Gastrocnemius medialis (tissue), 4 donors: ENCODE data around the gene WDFY4. TPM values are rescaled to one million over a fixed set of nuclear protein-coding genes. Genes with fewer than 3 reads are reported as not detected.

Experiments
- ATAC-seq, 2 donors: fragments of 150-250 bp; one replicate each; pipeline ENCODE4 v1.9.1; 2016
- DNase-seq, 2 donors: peaks; one replicate each; pipeline ENCODE4 v3.0.0-alpha.2; 2019
- H3K27ac ChIP-seq, 4 donors: fragments of 200-600 bp; sonication (generic); 1 replicate in 1 of 4; 2 replicates in 3 of 4; pipeline ENCODE4 v1.5.1; 2016 to 2018; ENCODE audit warnings: mild to moderate bottlenecking in 2 of 4, moderate library complexity in 1 of 4
- H3K27me3 ChIP-seq, 3 donors: fragments of 200-600 bp; sonication (generic) in 2 of 3; 1 replicate in 1 of 3; 2 replicates in 2 of 3; pipeline versions ENCODE4 v1.5.1 to v1.6.0; 2016 to 2019; ENCODE audit warnings: mild to moderate bottlenecking in 1 of 3, moderate library complexity in 1 of 3
- H3K36me3 ChIP-seq, 2 donors: fragments of 200-600 bp; sonication (generic) in 1 of 2; one replicate each; pipeline ENCODE4 v1.5.1; 2017 to 2018
- H3K4me1 ChIP-seq, 2 donors: fragments of 200-600 bp; sonication (generic) in 1 of 2; one replicate each; pipeline ENCODE4 v1.5.1; 2016 to 2017; ENCODE audit warnings: mild to moderate bottlenecking in 2 of 2
- H3K4me3 ChIP-seq, 4 donors: fragments of 200-600 bp; sonication (generic) in 3 of 4; 1 replicate in 1 of 4; 2 replicates in 3 of 4; pipeline ENCODE4 v1.5.1; 2016 to 2019; ENCODE audit warnings: mild to moderate bottlenecking in 2 of 4
- H3K9me3 ChIP-seq, 3 donors: fragments of 200-600 bp; sonication (generic) in 2 of 3; 1 replicate in 1 of 3; 2 replicates in 2 of 3; pipeline ENCODE4 v1.5.1; 2016 to 2019
- POLR2A ChIP-seq, 2 donors: fragments of 450-650 bp; IDR thresholded peaks; one replicate each; pipeline ENCODE4 v1.6.1; 2017; ENCODE audit warnings: antibody characterized with exemption in 2 of 2, mild to moderate bottlenecking in 2 of 2, moderate library complexity in 2 of 2
- in situ Hi-C, 4 donors: fragments of 200-750 bp; cut with MboI; loops; one replicate each; pipeline versions ENCODE4 v1.15.0 to v1.8.0; 2017; ENCODE audit warnings: low sequenced_read_pairs in 4 of 4
- intact Hi-C: fragments of 100-400 bp; cut with DNase I; formaldehyde crosslinking; loops from one replicate; pipeline ENCODE4 v1.15.1; 2023; ENCODE audit warnings: low total_unique reads
- total RNA-seq, 4 donors: library from RNA; depleted of rRNA; stranded (reverse); fragments of >200 nt; gene quantifications; one replicate each; pipeline versions ENCODE4 v1.1.0 to v1.2.3, GENCODE V29; 2016
- TF ChIP-seq, protein P1 (sequence below), 5 experiments: fragments of 450-650 bp in 3 of 5; fragments of 200-600 bp in 2 of 5; sonication (generic) in 2 of 5; IDR thresholded peaks in 4 of 5; conservative IDR thresholded peaks in 1 of 5; 1 replicate in 4 of 5; 2 replicates in 1 of 5; pipeline ENCODE4 v1.5.1; 2016 to 2019; ENCODE audit warnings: antibody characterized with exemption in 5 of 5, mild to moderate bottlenecking in 3 of 5, moderate library complexity in 3 of 5

Gene WDFY4
- total RNA-seq, 4 donors from 2014 or later = 0.29 to 0.94 (median 0.59) TPM

DNA sequence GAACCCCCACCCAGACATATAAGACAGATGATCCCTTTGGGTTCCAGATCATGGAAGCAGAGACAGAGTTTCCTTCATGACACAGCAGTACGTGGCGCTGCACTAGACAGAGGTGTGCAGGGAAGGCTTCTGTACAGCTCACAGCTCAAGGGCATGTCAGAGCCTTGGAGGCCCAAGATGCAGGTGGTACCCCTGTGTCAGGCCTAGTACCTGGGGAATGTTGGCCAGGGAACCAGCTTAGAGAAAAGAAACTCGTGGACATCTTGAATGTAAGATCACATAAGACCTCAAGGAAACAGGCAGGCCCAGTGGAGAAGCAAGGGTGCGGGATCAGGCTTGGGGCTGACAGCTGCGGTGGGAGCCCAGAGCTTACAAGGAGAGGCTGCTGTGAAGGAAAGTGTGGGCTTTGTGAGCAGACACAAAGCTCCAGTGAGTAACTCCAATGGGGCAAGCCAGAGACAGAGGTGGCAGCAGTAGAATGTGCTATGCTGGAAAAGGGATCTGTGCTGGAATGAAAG lies 91.4 kb downstream of the WDFY4 start:
- TF ChIP-seq, protein P1, sequence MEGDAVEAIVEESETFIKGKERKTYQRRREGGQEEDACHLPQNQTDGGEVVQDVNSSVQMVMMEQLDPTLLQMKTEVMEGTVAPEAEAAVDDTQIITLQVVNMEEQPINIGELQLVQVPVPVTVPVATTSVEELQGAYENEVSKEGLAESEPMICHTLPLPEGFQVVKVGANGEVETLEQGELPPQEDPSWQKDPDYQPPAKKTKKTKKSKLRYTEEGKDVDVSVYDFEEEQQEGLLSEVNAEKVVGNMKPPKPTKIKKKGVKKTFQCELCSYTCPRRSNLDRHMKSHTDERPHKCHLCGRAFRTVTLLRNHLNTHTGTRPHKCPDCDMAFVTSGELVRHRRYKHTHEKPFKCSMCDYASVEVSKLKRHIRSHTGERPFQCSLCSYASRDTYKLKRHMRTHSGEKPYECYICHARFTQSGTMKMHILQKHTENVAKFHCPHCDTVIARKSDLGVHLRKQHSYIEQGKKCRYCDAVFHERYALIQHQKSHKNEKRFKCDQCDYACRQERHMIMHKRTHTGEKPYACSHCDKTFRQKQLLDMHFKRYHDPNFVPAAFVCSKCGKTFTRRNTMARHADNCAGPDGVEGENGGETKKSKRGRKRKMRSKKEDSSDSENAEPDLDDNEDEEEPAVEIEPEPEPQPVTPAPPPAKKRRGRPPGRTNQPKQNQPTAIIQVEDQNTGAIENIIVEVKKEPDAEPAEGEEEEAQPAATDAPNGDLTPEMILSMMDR (IDR thresholded peaks at IDR 0.05 in 4 of 5, conservative IDR thresholded peaks at IDR 0.05 in 1 of 5) = no peak
- no peak for TF ChIP-seq POLR2A (IDR thresholded peaks at IDR 0.05)
- Histone ChIP-seq H3K36me3 (no peaks in the 10 kb centered on the region), H3K27me3 (no peaks in the 10 kb centered on the region), H3K27ac (no peak overlapping the region), H3K9me3 (no peaks in the 10 kb centered on the region), H3K4me1 (no peaks in the 10 kb centered on the region), H3K4me3 (no peak overlapping the region)
- intact Hi-C loops (no loop called here), in situ Hi-C loops (no loop called here)
- ATAC-seq = no peak
- DNase-seq = no peak

- in situ Hi-C loops (no loop called here), intact Hi-C loops (no loop called here)
- no peak overlapping the region for H3K27ac ChIP-seq
- no peaks in the 10 kb centered on the region for H3K9me3 ChIP-seq
- no peaks in the 10 kb centered on the region for H3K27me3 ChIP-seq
- H3K36me3 ChIP-seq = no peaks in the 10 kb centered on the region
- no peak for TF ChIP-seq POLR2A (IDR thresholded peaks at IDR 0.05)
- TF ChIP-seq, protein P1 (IDR thresholded peaks at IDR 0.05 in 4 of 5, conservative IDR thresholded peaks at IDR 0.05 in 1 of 5) = no peak
- H3K4me3 ChIP-seq = no peak overlapping the region
- ATAC-seq = no peak
- DNase-seq = no peak
- H3K4me1 ChIP-seq = no peaks in the 10 kb centered on the region
Measured at GRCh38 chr10:48776528-48776927, 91.9 kb downstream of the WDFY4 start.

GRCh38 chr10:48777110-48777509 lies 92.4 kb downstream of the WDFY4 start:
- Histone ChIP-seq H3K4me1 (no peaks in the 10 kb centered on the region), H3K27ac (no peak overlapping the region), H3K27me3 (no peaks in the 10 kb centered on the region), H3K36me3 (no peaks in the 10 kb centered on the region), H3K9me3 (no peaks in the 10 kb centered on the region), H3K4me3 (no peak overlapping the region)
- ATAC-seq = no peak
- in situ Hi-C loops = no loop called here
- DNase-seq = no peak
- intact Hi-C loops = no loop called here
- TF ChIP-seq, protein P1 (IDR thresholded peaks at IDR 0.05 in 4 of 5, conservative IDR thresholded peaks at IDR 0.05 in 1 of 5) = no peak
- no peak for TF ChIP-seq POLR2A (IDR thresholded peaks at IDR 0.05)

GRCh38 chr10:48778193-48778857 lies 93.7 kb downstream of the WDFY4 start:
- in situ Hi-C loops = no loop called here
- Histone ChIP-seq H3K27me3 (no peaks in the 10 kb centered on the region), H3K27ac (no peak overlapping the region), H3K36me3 (no peaks in the 10 kb centered on the region), H3K4me3 (no peak overlapping the region), H3K9me3 (no peaks in the 10 kb centered on the region), H3K4me1 (no peaks in the 10 kb centered on the region)
- DNase-seq = no peak
- TF ChIP-seq POLR2A (IDR thresholded peaks at IDR 0.05) = no peak
- TF ChIP-seq, protein P1 (IDR thresholded peaks at IDR 0.05 in 4 of 5, conservative IDR thresholded peaks at IDR 0.05 in 1 of 5) = no peak
- no peak for ATAC-seq
- intact Hi-C loops = no loop called here
